ENCODE measurements around the gene ACO1.

The ACO1 gene

GRCh38 chr9:32389365-32389764 is 4.9 kb downstream of the ACO1 start:
- Histone ChIP-seq H3K4me2 (ENCODE audit: low read length) (no peak overlapping the region), H3K79me2 (ENCODE audit: insufficient read depth, low read length) (no peaks in the 10 kb centered on the region)

DNA sequence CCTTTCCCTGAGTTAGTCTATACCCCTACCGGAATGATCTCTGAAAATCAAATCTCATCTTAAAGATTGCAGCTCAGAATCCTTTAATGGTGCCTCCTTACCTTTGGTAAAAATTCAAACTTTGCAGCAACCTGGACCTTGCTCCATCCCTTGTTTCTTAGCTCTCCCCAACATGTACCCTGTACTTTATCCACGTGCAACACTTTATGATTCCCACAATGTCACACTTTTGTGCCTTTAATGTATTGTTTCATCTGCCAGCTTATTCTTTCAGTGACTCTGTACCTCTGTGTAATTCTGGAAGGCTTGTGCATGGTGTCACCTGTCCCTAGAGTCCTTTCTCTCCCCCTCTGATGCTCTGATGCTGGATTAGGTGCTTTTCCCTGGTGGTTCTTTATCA is 9.5 kb downstream of the ACO1 start:
- Histone ChIP-seq H2AFZ (ENCODE audit: low read length) (no peak overlapping the region), H3K4me2 (ENCODE audit: low read length) (no peak overlapping the region), H3K9ac (ENCODE audit: low read length) (no peak overlapping the region), H3K79me2 (ENCODE audit: insufficient read depth, low read length) (no peaks in the 10 kb centered on the region), H3F3A (ENCODE audit: insufficient read depth, low read length) (no peaks in the 10 kb centered on the region), H4K20me1 (ENCODE audit: insufficient read depth, low read length) (no peaks in the 10 kb centered on the region), H3K4me3 (ENCODE audit: low read depth, low read length, poor library complexity, severe bottlenecking) (no peak overlapping the region), H3K36me3 (ENCODE audit: insufficient read depth, low read length) (no peaks in the 10 kb centered on the region), H3K27me3 (ENCODE audit: insufficient read depth, low read length) (no peaks in the 10 kb centered on the region), H3K9me2 (ENCODE audit: low read depth, low read length) (no peaks in the 10 kb centered on the region), H3K27ac (ENCODE audit: low read depth, low read length, poor library complexity, severe bottlenecking) (no peak overlapping the region), H3K9me3 (ENCODE audit: low read length) (no peaks in the 10 kb centered on the region), H3K4me1 (ENCODE audit: insufficient read depth, low read length, severe bottlenecking) (no peaks in the 10 kb centered on the region)
- TF ChIP-seq CTCF (IDR thresholded peaks at IDR 0.05; ENCODE audit: low read length) (no peak), EZH2 (IDR thresholded peaks at IDR 0.05; ENCODE audit: borderline replicate concordance, low read length) (no peak)

More at GRCh38 chr9:32389365-32389764, 4.9 kb downstream of the ACO1 start:
- Histone ChIP-seq H3K9ac (ENCODE audit: low read length) (no peak overlapping the region), H2AFZ (ENCODE audit: low read length) (no peak overlapping the region), H3K36me3 (ENCODE audit: insufficient read depth, low read length) (no peaks in the 10 kb centered on the region), H3K4me1 (ENCODE audit: insufficient read depth, low read length, severe bottlenecking) (peaks cover 14% of the 10 kb centered on the region), H4K20me1 (ENCODE audit: insufficient read depth, low read length) (no peaks in the 10 kb centered on the region), H3K4me3 (ENCODE audit: low read depth, low read length, poor library complexity, severe bottlenecking) (no peak overlapping the region), H3K9me3 (ENCODE audit: low read length) (no peaks in the 10 kb centered on the region), H3K9me2 (ENCODE audit: low read depth, low read length) (no peaks in the 10 kb centered on the region), H3K27ac (ENCODE audit: low read depth, low read length, poor library complexity, severe bottlenecking) (no peak overlapping the region), H3F3A (ENCODE audit: insufficient read depth, low read length) (no peaks in the 10 kb centered on the region), H3K27me3 (ENCODE audit: insufficient read depth, low read length) (no peaks in the 10 kb centered on the region)
- TF ChIP-seq EZH2 (IDR thresholded peaks at IDR 0.05; ENCODE audit: borderline replicate concordance, low read length) (no peak), CTCF (IDR thresholded peaks at IDR 0.05; ENCODE audit: low read length) (no peak)

GRCh38 chr9:32394381-32395049 is 10.1 kb downstream of the ACO1 start:
- Histone ChIP-seq H3F3A (ENCODE audit: insufficient read depth, low read length) (no peaks in the 10 kb centered on the region), H3K4me2 (ENCODE audit: low read length) (no peak overlapping the region), H3K9me3 (ENCODE audit: low read length) (no peaks in the 10 kb centered on the region), H3K9me2 (ENCODE audit: low read depth, low read length) (no peaks in the 10 kb centered on the region), H3K36me3 (ENCODE audit: insufficient read depth, low read length) (no peaks in the 10 kb centered on the region), H3K4me3 (ENCODE audit: low read depth, low read length, poor library complexity, severe bottlenecking) (no peak overlapping the region), H3K27ac (ENCODE audit: low read depth, low read length, poor library complexity, severe bottlenecking) (no peak overlapping the region), H3K4me1 (ENCODE audit: insufficient read depth, low read length, severe bottlenecking) (no peaks in the 10 kb centered on the region), H2AFZ (ENCODE audit: low read length) (no peak overlapping the region), H3K79me2 (ENCODE audit: insufficient read depth, low read length) (no peaks in the 10 kb centered on the region), H3K9ac (ENCODE audit: low read length) (no peak overlapping the region), H3K27me3 (ENCODE audit: insufficient read depth, low read length) (no peaks in the 10 kb centered on the region), H4K20me1 (ENCODE audit: insufficient read depth, low read length) (no peaks in the 10 kb centered on the region)
- no peak for TF ChIP-seq CTCF (IDR thresholded peaks at IDR 0.05; ENCODE audit: low read length)

All from OCI-LY1 (cell line).